Neutrophil (primary cell): ENCODE data around the gene TRPM3.

Experiments
- H3K27ac ChIP-seq: fragments of 200-600 bp; sonication (generic); 2 replicates; pipeline ENCODE4 v1.5.1; 2016; ENCODE audit warnings: mild to moderate bottlenecking, moderate library complexity
- H3K27me3 ChIP-seq: fragments of 200-600 bp; sonication (generic); 2 replicates; pipeline ENCODE4 v1.6.0; 2016; ENCODE audit warnings: mild to moderate bottlenecking
- H3K36me3 ChIP-seq: fragments of 200-600 bp; sonication (generic); 2 replicates; pipeline ENCODE4 v1.5.1; 2017
- H3K4me1 ChIP-seq, 2 experiments: fragments of 200-600 bp in 1 of 2; sonication (generic) in 1 of 2; 1 replicate in 1 of 2; 2 replicates in 1 of 2; pipeline versions ENCODE4 v1.5.1 to v1.6.1; 2013 to 2016; ENCODE audit warnings: low read depth in 1 of 2, low read length in 1 of 2, mild to moderate bottlenecking in 1 of 2, moderate library complexity in 1 of 2; ENCODE audit not compliant: control insufficient read depth in 1 of 2, insufficient read depth in 1 of 2
- H3K4me3 ChIP-seq, 2 experiments: fragments of 200-600 bp in 1 of 2; sonication (generic) in 1 of 2; 1 replicate in 1 of 2; 2 replicates in 1 of 2; pipeline ENCODE4 v1.5.1; 2013 to 2016; ENCODE audit warnings: low read depth in 1 of 2, low read length in 1 of 2, mild to moderate bottlenecking in 1 of 2, moderate library complexity in 1 of 2
- H3K9me3 ChIP-seq: fragments of 200-600 bp; sonication (generic); 2 replicates; pipeline ENCODE4 v1.5.1; 2016
- TF ChIP-seq, protein P1 (sequence below): fragments of 200-600 bp; sonication (generic); IDR thresholded peaks from 2 replicates; pipeline ENCODE4 v1.5.1; 2016; ENCODE audit warnings: antibody characterized with exemption

The TRPM3 gene

DNA sequence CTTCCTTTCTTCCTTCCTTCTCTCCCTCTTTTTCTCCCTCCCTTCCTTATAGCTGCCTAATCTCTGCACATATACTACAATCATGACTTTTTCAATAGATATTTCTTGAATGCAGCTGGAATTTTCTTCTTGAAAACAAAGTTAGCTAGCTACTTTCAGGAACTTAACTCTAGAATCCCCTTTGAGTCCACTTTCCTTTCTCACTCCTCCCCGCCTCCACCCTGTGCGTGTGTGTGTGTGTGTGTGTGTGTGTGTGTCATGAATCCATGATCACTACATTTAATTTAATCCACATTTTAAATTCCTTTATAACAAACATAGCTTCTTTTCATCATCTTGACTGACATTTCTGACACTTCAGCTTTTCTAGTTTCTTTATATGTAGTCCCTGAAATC is 539.5 kb downstream of the TRPM3 start:
- TF ChIP-seq, protein P1, sequence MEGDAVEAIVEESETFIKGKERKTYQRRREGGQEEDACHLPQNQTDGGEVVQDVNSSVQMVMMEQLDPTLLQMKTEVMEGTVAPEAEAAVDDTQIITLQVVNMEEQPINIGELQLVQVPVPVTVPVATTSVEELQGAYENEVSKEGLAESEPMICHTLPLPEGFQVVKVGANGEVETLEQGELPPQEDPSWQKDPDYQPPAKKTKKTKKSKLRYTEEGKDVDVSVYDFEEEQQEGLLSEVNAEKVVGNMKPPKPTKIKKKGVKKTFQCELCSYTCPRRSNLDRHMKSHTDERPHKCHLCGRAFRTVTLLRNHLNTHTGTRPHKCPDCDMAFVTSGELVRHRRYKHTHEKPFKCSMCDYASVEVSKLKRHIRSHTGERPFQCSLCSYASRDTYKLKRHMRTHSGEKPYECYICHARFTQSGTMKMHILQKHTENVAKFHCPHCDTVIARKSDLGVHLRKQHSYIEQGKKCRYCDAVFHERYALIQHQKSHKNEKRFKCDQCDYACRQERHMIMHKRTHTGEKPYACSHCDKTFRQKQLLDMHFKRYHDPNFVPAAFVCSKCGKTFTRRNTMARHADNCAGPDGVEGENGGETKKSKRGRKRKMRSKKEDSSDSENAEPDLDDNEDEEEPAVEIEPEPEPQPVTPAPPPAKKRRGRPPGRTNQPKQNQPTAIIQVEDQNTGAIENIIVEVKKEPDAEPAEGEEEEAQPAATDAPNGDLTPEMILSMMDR = no peak
- H3K4me3 ChIP-seq = no peak overlapping the region
- no peaks in the 10 kb centered on the region for H3K9me3 ChIP-seq
- H3K27ac ChIP-seq = no peak overlapping the region
- H3K27me3 ChIP-seq = no peaks in the 10 kb centered on the region
- peaks cover 12 to 15% of the 10 kb centered on the region in 2 experiments for H3K4me1 ChIP-seq
- H3K36me3 ChIP-seq = no peaks in the 10 kb centered on the region

DNA sequence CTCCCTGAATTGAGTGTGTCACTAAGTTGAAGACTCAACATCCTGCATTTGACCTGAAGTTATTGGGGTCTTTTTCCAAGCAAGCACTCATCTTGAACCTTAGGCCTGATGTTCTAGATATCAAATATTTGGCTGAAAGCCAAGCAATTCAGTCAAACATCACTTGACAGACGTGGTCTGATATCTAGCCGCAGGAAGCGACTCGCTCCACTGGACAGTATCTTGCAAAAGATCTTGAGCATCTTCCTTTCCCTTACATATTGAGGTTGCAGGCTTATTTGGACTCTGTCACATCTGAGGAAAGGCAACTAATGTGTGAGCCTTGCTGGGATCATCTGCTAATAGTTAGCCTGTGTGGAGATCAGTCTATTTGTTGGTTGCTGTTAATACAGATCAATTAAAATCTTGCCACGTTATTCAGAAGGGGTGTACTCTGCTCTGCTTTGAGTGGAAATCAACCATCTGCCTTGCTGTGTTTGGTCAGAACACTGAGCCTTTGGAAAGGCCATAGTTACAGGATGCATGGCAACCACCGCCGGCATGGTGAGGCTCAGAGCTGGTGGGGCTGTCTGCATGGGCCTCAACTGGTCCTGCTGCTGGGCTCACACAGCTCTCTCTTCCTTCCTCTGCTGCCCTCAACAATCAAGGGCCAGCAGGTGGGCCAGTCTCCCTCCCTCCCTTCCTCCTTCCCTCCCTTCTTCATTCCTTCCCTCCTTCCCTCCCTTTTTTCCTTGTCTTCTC is 540.0 kb downstream of the TRPM3 start:
- no peak overlapping the region for H3K4me3 ChIP-seq
- no peaks in the 10 kb centered on the region for H3K9me3 ChIP-seq

DNA sequence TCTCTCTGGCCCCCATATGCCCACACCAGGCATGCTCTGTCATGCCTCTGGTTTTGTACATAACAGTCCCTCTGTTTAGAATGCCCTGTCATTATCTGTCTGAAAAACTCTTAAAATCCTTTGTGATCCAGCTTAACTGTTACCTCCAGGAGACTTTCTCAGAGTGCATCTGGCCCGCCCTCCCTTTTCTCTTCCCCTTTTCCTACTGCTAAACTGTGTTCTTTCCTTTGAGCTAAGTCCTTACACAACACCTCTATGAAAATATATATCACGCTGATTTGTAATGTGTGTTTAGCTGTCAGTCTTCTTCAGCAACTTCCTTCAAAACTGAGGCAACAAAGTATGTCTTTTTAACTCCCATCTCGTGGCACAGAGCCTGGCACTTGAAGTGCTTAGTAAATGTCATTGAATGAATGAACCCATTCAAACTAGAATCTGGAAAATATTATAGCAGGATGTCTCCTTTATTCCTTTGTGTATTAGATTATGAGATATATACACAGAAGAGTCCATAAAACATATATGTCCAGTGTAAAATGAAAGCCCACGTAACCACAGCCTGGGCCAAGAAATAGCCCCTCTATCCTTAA is 540.7 kb downstream of the TRPM3 start:
- H3K27ac ChIP-seq = no peak overlapping the region
- no peaks in the 10 kb centered on the region for H3K9me3 ChIP-seq
- H3K36me3 ChIP-seq = no peaks in the 10 kb centered on the region
- no peak overlapping the region for H3K4me3 ChIP-seq
- TF ChIP-seq, protein P1 = no peak
- peaks cover 12 to 15% of the 10 kb centered on the region in 2 experiments for H3K4me1 ChIP-seq
- no peaks in the 10 kb centered on the region for H3K27me3 ChIP-seq

More for the DNA sequence above, 540.0 kb downstream of the TRPM3 start:
- peaks cover 12 to 15% of the 10 kb centered on the region in 2 experiments for H3K4me1 ChIP-seq
- no peaks in the 10 kb centered on the region for H3K27me3 ChIP-seq
- TF ChIP-seq, protein P1 = no peak
- no peak overlapping the region for H3K27ac ChIP-seq
- H3K36me3 ChIP-seq = no peaks in the 10 kb centered on the region

DNA sequence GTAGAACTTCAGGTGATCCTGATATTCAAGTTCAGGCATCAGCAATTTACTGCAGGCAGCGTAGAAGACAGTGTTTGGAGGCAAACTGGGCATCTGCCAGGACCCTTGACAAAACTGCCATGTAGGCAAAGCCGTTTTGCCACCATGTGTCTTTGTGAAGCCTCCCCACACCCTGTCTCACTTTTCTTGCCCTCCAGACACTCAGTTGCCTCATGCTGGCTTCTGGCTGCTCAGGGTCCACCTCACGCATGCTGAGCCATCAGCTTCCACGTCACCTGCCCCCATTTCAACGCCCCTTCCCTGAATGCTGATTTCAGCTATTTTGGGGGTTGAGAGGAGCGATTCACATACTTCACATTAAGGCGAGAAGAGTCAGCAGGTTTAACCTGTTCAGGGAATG is 541.7 kb downstream of the TRPM3 start:
- Histone ChIP-seq H3K27ac (no peak overlapping the region), H3K4me1 (peaks cover 12 to 15% of the 10 kb centered on the region in 2 experiments), H3K36me3 (no peaks in the 10 kb centered on the region), H3K27me3 (no peaks in the 10 kb centered on the region), H3K4me3 (no peak overlapping the region), H3K9me3 (no peaks in the 10 kb centered on the region)
- TF ChIP-seq, protein P1 = no peak

DNA sequence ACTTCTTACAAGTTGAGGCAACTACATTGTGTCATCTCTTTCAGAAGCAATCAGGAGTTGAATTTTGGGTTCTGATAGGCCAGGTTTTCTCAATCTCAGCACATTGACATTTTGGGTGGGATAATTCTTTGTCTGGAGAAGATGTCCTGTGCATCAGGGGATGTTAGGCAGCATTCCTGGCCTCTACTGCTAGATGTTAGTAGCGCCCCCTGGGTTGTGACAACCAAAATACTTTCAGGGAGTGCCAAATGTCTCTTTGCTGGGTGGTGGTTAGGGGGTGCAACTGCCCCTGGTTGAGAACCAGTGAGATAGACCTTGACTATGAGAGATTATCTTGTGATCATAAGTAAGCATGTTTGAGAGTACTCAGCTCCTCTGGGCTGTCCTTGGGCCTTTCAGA is 542.7 kb downstream of the TRPM3 start:
- Histone ChIP-seq H3K4me3 (no peak overlapping the region), H3K36me3 (no peaks in the 10 kb centered on the region), H3K9me3 (no peaks in the 10 kb centered on the region), H3K27ac (no peak overlapping the region), H3K4me1 (peaks cover 12 to 15% of the 10 kb centered on the region in 2 experiments), H3K27me3 (no peaks in the 10 kb centered on the region)
- TF ChIP-seq, protein P1 = no peak
